ENCODE results near the gene GBF1.

DNA sequence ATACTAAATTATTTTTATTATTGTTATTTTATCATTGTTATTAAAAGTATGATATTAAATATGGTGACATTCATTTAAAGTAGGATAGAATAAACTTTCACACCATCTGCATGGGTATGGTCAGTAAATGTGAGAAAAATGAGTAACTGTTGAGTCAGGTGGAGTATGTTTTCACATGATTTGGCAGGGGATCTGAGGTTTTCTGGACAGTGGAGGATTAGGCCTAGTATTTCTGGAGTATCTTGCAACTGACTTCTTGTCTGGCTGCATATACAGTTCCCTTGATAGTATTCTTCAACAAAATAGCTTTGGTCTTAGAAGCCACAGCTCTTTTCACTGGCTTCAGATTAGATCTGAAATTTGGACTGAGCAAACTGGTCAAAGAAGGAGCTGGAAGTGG, 54.5 kb downstream of the GBF1 start:
- TF ChIP-seq, protein P1, sequence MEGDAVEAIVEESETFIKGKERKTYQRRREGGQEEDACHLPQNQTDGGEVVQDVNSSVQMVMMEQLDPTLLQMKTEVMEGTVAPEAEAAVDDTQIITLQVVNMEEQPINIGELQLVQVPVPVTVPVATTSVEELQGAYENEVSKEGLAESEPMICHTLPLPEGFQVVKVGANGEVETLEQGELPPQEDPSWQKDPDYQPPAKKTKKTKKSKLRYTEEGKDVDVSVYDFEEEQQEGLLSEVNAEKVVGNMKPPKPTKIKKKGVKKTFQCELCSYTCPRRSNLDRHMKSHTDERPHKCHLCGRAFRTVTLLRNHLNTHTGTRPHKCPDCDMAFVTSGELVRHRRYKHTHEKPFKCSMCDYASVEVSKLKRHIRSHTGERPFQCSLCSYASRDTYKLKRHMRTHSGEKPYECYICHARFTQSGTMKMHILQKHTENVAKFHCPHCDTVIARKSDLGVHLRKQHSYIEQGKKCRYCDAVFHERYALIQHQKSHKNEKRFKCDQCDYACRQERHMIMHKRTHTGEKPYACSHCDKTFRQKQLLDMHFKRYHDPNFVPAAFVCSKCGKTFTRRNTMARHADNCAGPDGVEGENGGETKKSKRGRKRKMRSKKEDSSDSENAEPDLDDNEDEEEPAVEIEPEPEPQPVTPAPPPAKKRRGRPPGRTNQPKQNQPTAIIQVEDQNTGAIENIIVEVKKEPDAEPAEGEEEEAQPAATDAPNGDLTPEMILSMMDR (IDR thresholded peaks at IDR 0.05): no peak
- no peak for TF ChIP-seq POLR2A (IDR thresholded peaks at IDR 0.05)

Measured in body of pancreas (tissue), 4 donors.